K562 (cell line): ENCODE results near the gene TMEM100. TPM values are rescaled to one million over a fixed set of nuclear protein-coding genes. Genes with fewer than 3 reads are reported as not detected.

Source experiments
- C11orf30 ChIP-seq: fragments of 450-650 bp; IDR thresholded peaks from 2 replicates; pipeline ENCODE4 v1.6.1; 2016; ENCODE audit warnings: low read depth, mild to moderate bottlenecking
- DLX4 ChIP-seq: fragments of 250-450 bp; sonication (Bioruptor Pico); IDR thresholded peaks from 2 replicates; pipeline ENCODE4 v1.6.1; 2021; ENCODE audit warnings: mild to moderate bottlenecking
- EZH2 ChIP-seq: IDR thresholded peaks from 2 replicates; pipeline ENCODE4 v1.6.1; 2012; ENCODE audit warnings: low read depth, mild to moderate bottlenecking, inconsistent platforms, low read length, borderline replicate concordance
- KLF10 ChIP-seq: fragments of 250-450 bp; sonication (Bioruptor Pico); IDR thresholded peaks from 2 replicates; pipeline ENCODE4 v1.6.1; 2021; ENCODE audit warnings: matching md5 sums
- MTA2 ChIP-seq: fragments of 450-650 bp; IDR thresholded peaks from 2 replicates; pipeline ENCODE4 v1.6.1; 2016; ENCODE audit warnings: low read depth
- PHF8 ChIP-seq: fragments of 200-600 bp; sonication (generic); IDR thresholded peaks from 2 replicates; pipeline ENCODE4 v1.6.1; 2012; ENCODE audit warnings: mixed run types, mild to moderate bottlenecking, inconsistent platforms, low read length, moderate library complexity, borderline replicate concordance
- RBM15 ChIP-seq: fragments of 200-400 bp; formaldehyde crosslinking; IDR thresholded peaks from 2 replicates; pipeline ENCODE4 v1.6.1; 2018; ENCODE audit warnings: mild to moderate bottlenecking, low read length, moderate library complexity; ENCODE audit not compliant: insufficient read depth
- SP2 ChIP-seq: IDR thresholded peaks from 2 replicates; pipeline ENCODE4 v1.6.1; 2011; ENCODE audit warnings: mild to moderate bottlenecking, low read depth, low read length, moderate library complexity; ENCODE audit not compliant: poor library complexity, severe bottlenecking; ENCODE audit errors: extremely low read depth
- ZNF121 ChIP-seq: sonication (generic); formaldehyde crosslinking; conservative IDR thresholded peaks from 2 replicates; pipeline ENCODE4 v1.8.0; 2022; ENCODE audit warnings: missing genetic modification reagents
- ZNF280B ChIP-seq: fragments of 250-450 bp; sonication (Bioruptor Pico); IDR thresholded peaks from 2 replicates; pipeline ENCODE4 v1.5.1; 2021; ENCODE audit warnings: mild to moderate bottlenecking
- ZNF830 ChIP-seq: fragments of 250-450 bp; sonication (Bioruptor Pico); IDR thresholded peaks from 2 replicates; pipeline ENCODE4 v1.5.0; 2021; ENCODE audit warnings: mild to moderate bottlenecking
- polyA plus RNA-seq, 8 experiments: library from polyadenylated mRNA; depleted of rRNA in 4 of 8; stranded (reverse) in 5 of 8; unstranded in 3 of 8; fragments of >200 nt; fragmentation: Nextera tagmentation in 2 of 8; fragmentation: Illumina TruSeq in 1 of 8; extraction: Ambion mirVana in 2 of 8; extraction: Trizol in 1 of 8; gene quantifications; 2 replicates each; pipeline versions ENCODE4 v1.2.1 to v1.2.3, GENCODE V29; 2011 to 2014; ENCODE audit warnings: inconsistent platforms in 1 of 8, missing spikeins in 1 of 8
- total RNA-seq, 7 experiments: library from RNA; depleted of rRNA in 6 of 7; stranded (reverse); fragments of >200 nt in 6 of 7; fragmentation: Illumina TruSeq in 2 of 7; extraction: Trizol in 2 of 7; gene quantifications; 2 replicates each; pipeline versions ENCODE4 v1.2.1 to v1.2.3, GENCODE V29; 2011 to 2021; ENCODE audit warnings: low replicate concordance in 1 of 7
- TF ChIP-seq, protein P1 (sequence below), 2 experiments: fragments of 200-800 bp in 1 of 2; sonication (Bioruptor generic) in 1 of 2; sonication (generic) in 1 of 2; formaldehyde crosslinking in 1 of 2; IDR thresholded peaks in 1 of 2; conservative IDR thresholded peaks in 1 of 2; 2 replicates each; pipeline versions ENCODE4 v1.5.0 to v1.6.1; 2016 to 2020; ENCODE audit warnings: missing compliant biosample characterization in 1 of 2, missing genetic modification characterization in 1 of 2, missing genetic modification reagents in 1 of 2
- TF ChIP-seq, protein P2 (sequence below): fragments of 450-650 bp; formaldehyde crosslinking; IDR thresholded peaks from 2 replicates; pipeline ENCODE4 v1.4.0; 2020; ENCODE audit warnings: mild to moderate bottlenecking, moderate library complexity
- TF ChIP-seq, protein P3 (sequence below): fragments of 200-800 bp; sonication (Bioruptor generic); IDR thresholded peaks from 2 replicates; pipeline ENCODE4 v1.6.1; 2016; ENCODE audit warnings: missing genetic modification characterization, missing compliant biosample characterization

TMEM100 gene
- total and polyA plus RNA-seq, 9 of the 15 experiments (the other 6 are each of a cell fraction or from before 2014, with no cell fraction given) = 0.12 to 0.50 (median 0.19) TPM

GRCh38 chr17:55762086-55762858 lies 39.6 kb upstream of the TMEM100 start (continued):
- TF ChIP-seq ZNF280B (CRISPR knock-in tag) (no peak), ZNF830 (CRISPR knock-in tag) (no peak), C11orf30 (no peak), ZNF121 (CRISPR knock-in tag) (no peak), DLX4 (CRISPR knock-in tag) (no peak), PHF8 (no peak), SP2 (no peak), RBM15 (no peak), EZH2 (no peak), MTA2 (no peak), KLF10 (CRISPR knock-in tag) (no peak)
- TF ChIP-seq, protein P1, sequence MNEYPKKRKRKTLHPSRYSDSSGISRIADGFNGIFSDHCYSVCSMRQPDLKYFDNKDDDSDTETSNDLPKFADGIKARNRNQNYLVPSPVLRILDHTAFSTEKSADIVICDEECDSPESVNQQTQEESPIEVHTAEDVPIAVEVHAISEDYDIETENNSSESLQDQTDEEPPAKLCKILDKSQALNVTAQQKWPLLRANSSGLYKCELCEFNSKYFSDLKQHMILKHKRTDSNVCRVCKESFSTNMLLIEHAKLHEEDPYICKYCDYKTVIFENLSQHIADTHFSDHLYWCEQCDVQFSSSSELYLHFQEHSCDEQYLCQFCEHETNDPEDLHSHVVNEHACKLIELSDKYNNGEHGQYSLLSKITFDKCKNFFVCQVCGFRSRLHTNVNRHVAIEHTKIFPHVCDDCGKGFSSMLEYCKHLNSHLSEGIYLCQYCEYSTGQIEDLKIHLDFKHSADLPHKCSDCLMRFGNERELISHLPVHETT (CRISPR knock-in tag; conservative IDR thresholded peaks at IDR 0.05 in 1 of 2, IDR thresholded peaks at IDR 0.05 in 1 of 2) = no peak
- TF ChIP-seq, protein P2, sequence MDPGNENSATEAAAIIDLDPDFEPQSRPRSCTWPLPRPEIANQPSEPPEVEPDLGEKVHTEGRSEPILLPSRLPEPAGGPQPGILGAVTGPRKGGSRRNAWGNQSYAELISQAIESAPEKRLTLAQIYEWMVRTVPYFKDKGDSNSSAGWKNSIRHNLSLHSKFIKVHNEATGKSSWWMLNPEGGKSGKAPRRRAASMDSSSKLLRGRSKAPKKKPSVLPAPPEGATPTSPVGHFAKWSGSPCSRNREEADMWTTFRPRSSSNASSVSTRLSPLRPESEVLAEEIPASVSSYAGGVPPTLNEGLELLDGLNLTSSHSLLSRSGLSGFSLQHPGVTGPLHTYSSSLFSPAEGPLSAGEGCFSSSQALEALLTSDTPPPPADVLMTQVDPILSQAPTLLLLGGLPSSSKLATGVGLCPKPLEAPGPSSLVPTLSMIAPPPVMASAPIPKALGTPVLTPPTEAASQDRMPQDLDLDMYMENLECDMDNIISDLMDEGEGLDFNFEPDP (CRISPR knock-in tag) = no peak
- TF ChIP-seq, protein P3, sequence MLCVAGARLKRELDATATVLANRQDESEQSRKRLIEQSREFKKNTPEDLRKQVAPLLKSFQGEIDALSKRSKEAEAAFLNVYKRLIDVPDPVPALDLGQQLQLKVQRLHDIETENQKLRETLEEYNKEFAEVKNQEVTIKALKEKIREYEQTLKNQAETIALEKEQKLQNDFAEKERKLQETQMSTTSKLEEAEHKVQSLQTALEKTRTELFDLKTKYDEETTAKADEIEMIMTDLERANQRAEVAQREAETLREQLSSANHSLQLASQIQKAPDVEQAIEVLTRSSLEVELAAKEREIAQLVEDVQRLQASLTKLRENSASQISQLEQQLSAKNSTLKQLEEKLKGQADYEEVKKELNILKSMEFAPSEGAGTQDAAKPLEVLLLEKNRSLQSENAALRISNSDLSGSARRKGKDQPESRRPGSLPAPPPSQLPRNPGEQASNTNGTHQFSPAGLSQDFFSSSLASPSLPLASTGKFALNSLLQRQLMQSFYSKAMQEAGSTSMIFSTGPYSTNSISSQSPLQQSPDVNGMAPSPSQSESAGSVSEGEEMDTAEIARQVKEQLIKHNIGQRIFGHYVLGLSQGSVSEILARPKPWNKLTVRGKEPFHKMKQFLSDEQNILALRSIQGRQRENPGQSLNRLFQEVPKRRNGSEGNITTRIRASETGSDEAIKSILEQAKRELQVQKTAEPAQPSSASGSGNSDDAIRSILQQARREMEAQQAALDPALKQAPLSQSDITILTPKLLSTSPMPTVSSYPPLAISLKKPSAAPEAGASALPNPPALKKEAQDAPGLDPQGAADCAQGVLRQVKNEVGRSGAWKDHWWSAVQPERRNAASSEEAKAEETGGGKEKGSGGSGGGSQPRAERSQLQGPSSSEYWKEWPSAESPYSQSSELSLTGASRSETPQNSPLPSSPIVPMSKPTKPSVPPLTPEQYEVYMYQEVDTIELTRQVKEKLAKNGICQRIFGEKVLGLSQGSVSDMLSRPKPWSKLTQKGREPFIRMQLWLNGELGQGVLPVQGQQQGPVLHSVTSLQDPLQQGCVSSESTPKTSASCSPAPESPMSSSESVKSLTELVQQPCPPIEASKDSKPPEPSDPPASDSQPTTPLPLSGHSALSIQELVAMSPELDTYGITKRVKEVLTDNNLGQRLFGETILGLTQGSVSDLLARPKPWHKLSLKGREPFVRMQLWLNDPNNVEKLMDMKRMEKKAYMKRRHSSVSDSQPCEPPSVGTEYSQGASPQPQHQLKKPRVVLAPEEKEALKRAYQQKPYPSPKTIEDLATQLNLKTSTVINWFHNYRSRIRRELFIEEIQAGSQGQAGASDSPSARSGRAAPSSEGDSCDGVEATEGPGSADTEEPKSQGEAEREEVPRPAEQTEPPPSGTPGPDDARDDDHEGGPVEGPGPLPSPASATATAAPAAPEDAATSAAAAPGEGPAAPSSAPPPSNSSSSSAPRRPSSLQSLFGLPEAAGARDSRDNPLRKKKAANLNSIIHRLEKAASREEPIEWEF = no peak
